Ovary (tissue), 9 donors: Measurements from ENCODE around the gene FAM120B. TPM values are rescaled to one million over a fixed set of nuclear protein-coding genes. Genes with fewer than 3 reads are reported as not detected.
A peak's percentile ranks its signal among the peaks of the same experiment; 100 is the strongest.

Experiments
- DNase-seq, 5 donors: peaks; one replicate each; pipeline ENCODE4 v3.0.0-alpha.2; 2019 to 2020
- H3K27ac ChIP-seq, 2 donors: fragments of 200-600 bp; one replicate each; pipeline versions ENCODE4 v1.5.1 to v1.8.0; 2019 to 2022
- H3K27me3 ChIP-seq: fragments of 200-600 bp; one replicate; pipeline ENCODE4 v1.8.0; 2022
- H3K36me3 ChIP-seq: fragments of 200-600 bp; sonication (generic); one replicate; pipeline ENCODE4 v1.5.1; 2019
- H3K4me1 ChIP-seq: one replicate; pipeline ENCODE4 v1.8.1; 2013; ENCODE audit warnings: mild to moderate bottlenecking, moderate library complexity; ENCODE audit not compliant: insufficient read depth
- H3K4me3 ChIP-seq: fragments of 200-600 bp; sonication (generic); one replicate; pipeline ENCODE4 v1.5.1; 2017
- H3K9me3 ChIP-seq, 2 donors: fragments of 200-600 bp in 1 of 2; sonication (generic) in 1 of 2; one replicate each; pipeline versions ENCODE4 v1.5.1 to v1.8.1; 2013 to 2019; ENCODE audit warnings: mild to moderate bottlenecking in 1 of 2, moderate library complexity in 1 of 2
- EP300 ChIP-seq: sonication (generic); formaldehyde crosslinking; IDR thresholded peaks from one replicate; pipeline ENCODE4 v1.6.1; 2017; ENCODE audit warnings: antibody characterized with exemption
- POLR2A ChIP-seq: fragments of 450-650 bp; IDR thresholded peaks from one replicate; pipeline ENCODE4 v1.6.1; 2017; ENCODE audit warnings: antibody characterized with exemption, mild to moderate bottlenecking, moderate library complexity
- WGBS, 3 donors: extraction: QIAGEN DNeasy Blood & Tissue Kit in 1 of 3; methylation state at CpG; one replicate each; pipeline versions ENCODE4 v1.1.5 to v1.1.7; 2013 to 2017; 5-methylcytosine and 5-hydroxymethylcytosine counted together
- intact Hi-C, 4 donors: fragments of 100-400 bp; cut with DNase I; formaldehyde crosslinking; loops; one replicate each; pipeline versions ENCODE4 v1.11.0 to v1.15.1; 2022 to 2023
- polyA plus RNA-seq, 2 donors: library from polyadenylated mRNA; stranded (reverse); fragments of 200-250 nt in 1 of 2; fragments of 350-450 nt in 1 of 2; fragmentation: Illumina TruSeq in 1 of 2; extraction: RNeasy Lipid Tissue Mini Kit (QIAGEN cat#74804) in 1 of 2; gene quantifications; one replicate each; pipeline ENCODE4 v1.2.3, GENCODE V29; 2013 to 2014
- total RNA-seq, 7 donors: library from RNA; depleted of rRNA in 2 of 7; stranded (reverse); fragments of >200 nt in 2 of 7; fragmentation: NEBNext Ultra II Directional in 3 of 7; extraction: Animal tissue kit (Norgen Biotek cat#: 25700) in 3 of 7; gene quantifications; one replicate each; pipeline versions ENCODE4 v1.1.0 to v1.2.4, GENCODE V29; 2016 to 2023
- TF ChIP-seq, protein P1 (sequence below), 3 donors: fragments of 450-650 bp in 2 of 3; fragments of 200-600 bp in 1 of 3; IDR thresholded peaks; one replicate each; pipeline versions ENCODE4 v1.5.1 to v1.8.0; 2016 to 2022; ENCODE audit warnings: antibody characterized with exemption in 3 of 3, mild to moderate bottlenecking in 1 of 3
- donor health status: DM: no; HTN: no; CAD: no; lungs with moderate emphysema.
- donor health status: DM: no; HTN: no; CAD: no.
- donor health status: Bipolar disorder and iron deficiency.
- donor health status: DM: yes; HTN: yes; CAD: no.
- donor health status: DM: no; HTN: no; CAD: no.
- donor health status: DM: yes; HTN: yes; CAD: no.

Gene FAM120B
- total and polyA plus RNA-seq, 9 donors, result 10.6 to 39.3 (median 28.4) TPM

DNA sequence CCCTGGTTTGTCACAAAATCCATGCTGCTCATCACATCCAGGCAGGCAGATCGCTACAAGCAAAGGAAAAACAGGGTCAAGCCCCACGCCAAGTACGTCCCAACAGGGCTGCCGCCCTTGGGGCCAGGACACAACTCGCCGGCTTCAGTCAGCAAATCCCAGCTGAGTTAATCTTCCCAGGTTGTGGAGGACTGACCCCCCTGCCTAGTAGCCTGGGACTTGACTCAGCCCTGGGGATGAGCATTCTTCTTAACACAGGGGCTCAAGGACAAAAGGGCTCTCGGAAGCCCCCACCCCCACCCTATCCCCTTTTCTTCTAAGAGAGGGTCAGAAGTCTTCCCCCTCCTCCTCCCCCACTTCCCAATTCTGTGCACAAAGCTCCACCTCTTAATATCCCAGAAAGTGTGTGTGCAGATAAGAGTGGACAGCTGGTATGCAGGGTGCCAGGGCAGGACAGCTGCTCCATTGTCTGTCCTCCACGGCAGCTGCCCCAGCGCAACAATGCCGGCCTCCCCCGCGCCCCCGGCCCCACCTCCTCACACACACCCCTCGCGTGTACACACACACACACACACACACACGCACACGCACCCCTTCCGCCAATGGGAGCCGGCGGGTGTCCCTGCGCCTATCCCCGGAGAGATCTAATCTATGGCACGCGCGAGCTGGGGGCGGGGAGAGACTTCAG, 20.2 kb upstream of the FAM120B start:
- TF ChIP-seq, protein P1, sequence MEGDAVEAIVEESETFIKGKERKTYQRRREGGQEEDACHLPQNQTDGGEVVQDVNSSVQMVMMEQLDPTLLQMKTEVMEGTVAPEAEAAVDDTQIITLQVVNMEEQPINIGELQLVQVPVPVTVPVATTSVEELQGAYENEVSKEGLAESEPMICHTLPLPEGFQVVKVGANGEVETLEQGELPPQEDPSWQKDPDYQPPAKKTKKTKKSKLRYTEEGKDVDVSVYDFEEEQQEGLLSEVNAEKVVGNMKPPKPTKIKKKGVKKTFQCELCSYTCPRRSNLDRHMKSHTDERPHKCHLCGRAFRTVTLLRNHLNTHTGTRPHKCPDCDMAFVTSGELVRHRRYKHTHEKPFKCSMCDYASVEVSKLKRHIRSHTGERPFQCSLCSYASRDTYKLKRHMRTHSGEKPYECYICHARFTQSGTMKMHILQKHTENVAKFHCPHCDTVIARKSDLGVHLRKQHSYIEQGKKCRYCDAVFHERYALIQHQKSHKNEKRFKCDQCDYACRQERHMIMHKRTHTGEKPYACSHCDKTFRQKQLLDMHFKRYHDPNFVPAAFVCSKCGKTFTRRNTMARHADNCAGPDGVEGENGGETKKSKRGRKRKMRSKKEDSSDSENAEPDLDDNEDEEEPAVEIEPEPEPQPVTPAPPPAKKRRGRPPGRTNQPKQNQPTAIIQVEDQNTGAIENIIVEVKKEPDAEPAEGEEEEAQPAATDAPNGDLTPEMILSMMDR (IDR thresholded peaks at IDR 0.05), result no peak
- TF ChIP-seq EP300 (no peak), POLR2A (no peak)
- Histone ChIP-seq H3K36me3 (no peaks in the 10 kb centered on the region), H3K4me1 (peaks cover 20% of the 10 kb centered on the region), H3K27me3 (no peaks in the 10 kb centered on the region), H3K9me3 (no peaks in the 10 kb centered on the region), H3K27ac (no peak overlapping the region), H3K4me3 (no peak overlapping the region)
- WGBS, 3 donors, result 9 to 19% (median 15%) methylated on average over 26 of the region's 26 CpGs
- peak in 4 of 5 donors; percentile 15 to 77 (median 50) for DNase-seq
- intact Hi-C loops, result no loop called here

DNA sequence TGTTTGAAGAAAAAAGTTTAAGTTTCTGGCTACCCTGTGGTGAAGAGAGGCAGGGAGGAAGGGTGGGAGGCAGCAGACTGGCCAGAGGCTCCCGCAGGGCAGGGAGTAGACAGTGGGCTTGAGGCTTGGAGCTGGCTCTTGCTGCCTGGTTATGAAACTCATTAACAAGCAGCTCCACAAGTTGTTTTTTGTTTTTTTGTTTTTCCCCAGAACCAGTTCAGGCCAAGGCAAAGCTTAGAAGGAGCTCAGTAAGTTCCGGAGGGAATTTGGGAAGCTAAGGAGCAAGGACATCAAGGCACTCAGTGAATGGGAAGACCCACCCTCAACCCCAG, 19.7 kb upstream of the FAM120B start:
- Histone ChIP-seq H3K27ac (no peak overlapping the region), H3K27me3 (no peaks in the 10 kb centered on the region), H3K4me3 (no peak overlapping the region), H3K4me1 (peaks cover 20% of the 10 kb centered on the region), H3K36me3 (no peaks in the 10 kb centered on the region), H3K9me3 (no peaks in the 10 kb centered on the region)
- no peak for TF ChIP-seq POLR2A
- TF ChIP-seq, protein P1 (IDR thresholded peaks at IDR 0.05), result no peak
- TF ChIP-seq EP300, result no peak
- DNase-seq, result peak in 2 of 5 donors; percentile 50 to 52
- 11 to 20% (median 19%) methylated on average over 2 of the region's 2 CpGs for WGBS, 3 donors
- intact Hi-C loops, result no loop called here

DNA sequence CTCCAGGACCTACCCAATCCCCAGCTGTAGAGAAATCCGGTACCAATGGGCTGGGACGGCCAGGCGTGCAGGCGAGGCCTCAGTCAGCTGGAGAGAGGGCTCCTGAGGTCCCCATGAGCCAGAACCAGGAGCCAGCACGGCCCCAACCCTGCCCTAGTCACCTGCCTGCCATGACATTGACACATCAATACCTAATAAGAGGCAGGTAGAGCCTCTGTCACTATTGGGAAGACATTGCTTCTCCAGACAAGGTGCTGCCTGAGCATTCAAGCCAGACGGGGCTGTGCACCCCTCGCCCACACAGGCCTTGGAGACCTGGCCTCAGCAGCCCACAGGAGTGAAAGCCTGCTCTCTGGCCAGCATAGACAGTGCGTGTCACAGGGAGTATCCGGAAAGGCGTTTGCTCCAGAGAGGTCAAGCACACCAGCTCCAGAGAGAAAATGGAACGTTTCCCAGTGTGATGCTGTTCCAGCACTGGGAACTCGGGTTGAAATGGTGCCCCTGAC, 19.1 kb upstream of the FAM120B start:
- Histone ChIP-seq H3K4me1 (peaks cover 23% of the 10 kb centered on the region), H3K27me3 (peaks cover under 1% of the 10 kb centered on the region), H3K36me3 (no peaks in the 10 kb centered on the region), H3K27ac (no peak overlapping the region), H3K4me3 (no peak overlapping the region), H3K9me3 (no peaks in the 10 kb centered on the region)
- DNase-seq, result peak in 1 of 5 donors; percentile 20
- WGBS, 3 donors, result 43 to 63% (median 56%) methylated on average over 11 to 12 of the region's 12 CpGs
- TF ChIP-seq EP300, result no peak
- no peak for TF ChIP-seq POLR2A
- TF ChIP-seq, protein P1 (IDR thresholded peaks at IDR 0.05), result no peak
- intact Hi-C loops, result no loop called here

DNA sequence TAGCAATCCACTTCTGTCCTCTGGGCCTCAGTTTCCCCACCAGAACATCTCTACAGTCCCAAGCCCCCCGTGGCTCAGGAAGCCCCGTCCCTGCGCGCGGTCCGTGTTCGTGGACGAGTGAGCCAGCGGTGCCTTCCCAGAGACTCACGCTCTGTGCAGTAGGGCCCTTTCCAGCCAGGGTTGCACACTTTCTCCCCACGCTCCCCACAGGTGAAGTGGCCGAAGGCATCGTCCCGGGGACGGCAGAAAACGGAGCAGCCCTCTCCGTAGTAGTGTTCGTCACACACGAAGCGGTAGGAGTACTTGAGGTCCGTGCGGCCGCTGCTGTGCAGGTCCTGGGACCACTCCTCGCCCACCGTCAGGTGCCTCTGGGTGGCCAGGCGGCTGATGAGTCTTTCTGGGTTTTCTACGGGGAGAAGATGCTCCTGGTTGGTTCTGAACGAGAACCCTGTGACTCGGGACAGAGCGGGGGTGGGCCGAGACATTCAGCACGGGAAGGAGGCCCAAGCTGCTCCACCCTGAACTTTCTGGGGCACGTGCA, 18.4 kb upstream of the FAM120B start:
- intact Hi-C loops, result no loop called here
- Histone ChIP-seq H3K4me3 (no peak overlapping the region), H3K36me3 (no peaks in the 10 kb centered on the region), H3K27me3 (peaks cover 3% of the 10 kb centered on the region), H3K27ac (no peak overlapping the region), H3K9me3 (no peaks in the 10 kb centered on the region), H3K4me1 (peaks cover 23% of the 10 kb centered on the region)
- DNase-seq, result peak in 1 of 5 donors; percentile 22
- TF ChIP-seq POLR2A, result no peak
- WGBS, 3 donors, result 83 to 87% (median 86%) methylated on average over 32 to 33 of the region's 33 CpGs

DNA sequence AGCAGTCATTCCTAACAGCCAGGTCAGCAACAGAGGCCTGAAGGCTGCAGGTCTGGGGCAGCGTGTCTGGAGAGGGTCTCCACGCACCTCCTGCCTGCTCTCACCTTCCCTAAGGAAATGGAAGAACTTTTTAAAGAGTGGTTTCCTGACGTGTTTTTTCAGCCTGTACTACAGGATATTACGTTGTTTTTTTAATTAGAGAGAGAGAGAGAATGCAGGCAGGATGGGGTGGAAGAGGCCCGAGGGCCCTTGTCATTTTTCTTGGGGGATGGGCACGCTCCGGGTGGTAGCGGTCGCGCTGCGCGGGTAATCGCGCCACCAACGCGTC, 17.7 kb upstream of the FAM120B start:
- Histone ChIP-seq H3K36me3 (no peaks in the 10 kb centered on the region), H3K27me3 (peaks cover 3% of the 10 kb centered on the region), H3K4me3 (peak overlapping the region; percentile 57), H3K9me3 (no peaks in the 10 kb centered on the region), H3K27ac (no peak overlapping the region), H3K4me1 (peaks cover 23% of the 10 kb centered on the region)
- intact Hi-C loops, result no loop called here
- TF ChIP-seq POLR2A (no peak), EP300 (no peak)
- TF ChIP-seq, protein P1 (IDR thresholded peaks at IDR 0.05), result no peak
- DNase-seq, result no peak
- WGBS, 3 donors, result 32 to 44% (median 40%) methylated on average over 16 of the region's 16 CpGs
